ENCODE data around the gene FXYD2. TPM values are rescaled to one million over a fixed set of nuclear protein-coding genes. Genes with fewer than 3 reads are reported as not detected.
"Not testable (repeated sequence)": the region's sequence is repeated elsewhere in the genome, so short reads cannot be mapped to it uniquely, and the experiment has no call there.

The FXYD2 gene
- total RNA-seq, 1 experiment from 2014 or later: 0.39 TPM

DNA sequence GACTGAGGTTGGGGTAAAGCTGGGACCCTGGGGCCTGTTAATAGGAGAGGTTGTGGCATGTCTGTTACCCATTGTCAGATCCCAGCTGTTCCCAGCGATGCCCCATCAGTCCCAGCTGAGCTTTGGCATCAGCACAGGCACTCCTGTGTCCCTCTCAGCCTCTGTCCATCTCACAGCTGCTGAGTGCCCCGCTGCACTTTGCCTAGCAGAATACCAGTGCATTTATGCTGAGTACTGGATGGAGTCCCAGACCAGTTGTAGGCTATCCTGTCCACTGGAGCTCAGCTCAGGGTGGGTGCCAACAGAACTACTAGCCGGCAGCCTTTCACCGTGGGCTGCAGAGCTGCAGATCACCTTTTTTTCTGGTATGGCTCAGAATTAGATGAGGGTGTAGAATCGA lies 42.0 kb upstream of the FXYD2 start:
- BruUV-seq (replicated peaks): no TSS peak
- ATAC-seq (no peak), DNase-seq (ENCODE audit: low read depth, low spot score) (no peak)
- H3K27me3 ChIP-seq (ENCODE audit: control insufficient read depth, insufficient read depth, low read length): peaks cover 6% of the 10 kb centered on the region
- in situ Hi-C loops (cut with HindIII; ENCODE audit: low pct_unique_long_range_greater_than_20kb, low sequenced_read_pairs) (no loop called here), intact Hi-C loops (cut with micrococcal nuclease; ENCODE audit: unreplicated experiment) (no loop called here)
- H3K27ac ChIP-seq (ENCODE audit: low read length): no peak overlapping the region
- TF ChIP-seq TCF7L2 (IDR thresholded peaks at IDR 0.05; ENCODE audit: low read depth, low read length) (no peak), SIN3A (IDR thresholded peaks at IDR 0.05; ENCODE audit: borderline replicate concordance, insufficient read depth, low read depth, low read length) (no peak), POLR2AphosphoS5 (IDR thresholded peaks at IDR 0.05; ENCODE audit: low read depth, low read length) (no peak), CTCF (IDR thresholded peaks at IDR 0.05) (no peak)
- TF ChIP-seq, protein P1, sequence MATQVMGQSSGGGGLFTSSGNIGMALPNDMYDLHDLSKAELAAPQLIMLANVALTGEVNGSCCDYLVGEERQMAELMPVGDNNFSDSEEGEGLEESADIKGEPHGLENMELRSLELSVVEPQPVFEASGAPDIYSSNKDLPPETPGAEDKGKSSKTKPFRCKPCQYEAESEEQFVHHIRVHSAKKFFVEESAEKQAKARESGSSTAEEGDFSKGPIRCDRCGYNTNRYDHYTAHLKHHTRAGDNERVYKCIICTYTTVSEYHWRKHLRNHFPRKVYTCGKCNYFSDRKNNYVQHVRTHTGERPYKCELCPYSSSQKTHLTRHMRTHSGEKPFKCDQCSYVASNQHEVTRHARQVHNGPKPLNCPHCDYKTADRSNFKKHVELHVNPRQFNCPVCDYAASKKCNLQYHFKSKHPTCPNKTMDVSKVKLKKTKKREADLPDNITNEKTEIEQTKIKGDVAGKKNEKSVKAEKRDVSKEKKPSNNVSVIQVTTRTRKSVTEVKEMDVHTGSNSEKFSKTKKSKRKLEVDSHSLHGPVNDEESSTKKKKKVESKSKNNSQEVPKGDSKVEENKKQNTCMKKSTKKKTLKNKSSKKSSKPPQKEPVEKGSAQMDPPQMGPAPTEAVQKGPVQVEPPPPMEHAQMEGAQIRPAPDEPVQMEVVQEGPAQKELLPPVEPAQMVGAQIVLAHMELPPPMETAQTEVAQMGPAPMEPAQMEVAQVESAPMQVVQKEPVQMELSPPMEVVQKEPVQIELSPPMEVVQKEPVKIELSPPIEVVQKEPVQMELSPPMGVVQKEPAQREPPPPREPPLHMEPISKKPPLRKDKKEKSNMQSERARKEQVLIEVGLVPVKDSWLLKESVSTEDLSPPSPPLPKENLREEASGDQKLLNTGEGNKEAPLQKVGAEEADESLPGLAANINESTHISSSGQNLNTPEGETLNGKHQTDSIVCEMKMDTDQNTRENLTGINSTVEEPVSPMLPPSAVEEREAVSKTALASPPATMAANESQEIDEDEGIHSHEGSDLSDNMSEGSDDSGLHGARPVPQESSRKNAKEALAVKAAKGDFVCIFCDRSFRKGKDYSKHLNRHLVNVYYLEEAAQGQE (IDR thresholded peaks at IDR 0.05; ENCODE audit: insufficient read depth in 1 of 2, low read depth in 2 of 2, low read length in 1 of 2): no peak
- ChIA-PET CTCF (no interaction called here), POLR2A (no interaction called here)
- no peaks in the 10 kb centered on the region for H3K4me1 ChIP-seq (ENCODE audit: control insufficient read depth, insufficient read depth, low read length)
- no peak overlapping the region for H3K4me3 ChIP-seq (ENCODE audit: low read depth in 2 of 2, low read length in 2 of 2)
- no peaks in the 10 kb centered on the region for H3K9me3 ChIP-seq (ENCODE audit: control insufficient read depth, insufficient read depth, low read depth, low read length)
- H3K36me3 ChIP-seq (ENCODE audit: control insufficient read depth, insufficient read depth, low read length): no peaks in the 10 kb centered on the region

DNA sequence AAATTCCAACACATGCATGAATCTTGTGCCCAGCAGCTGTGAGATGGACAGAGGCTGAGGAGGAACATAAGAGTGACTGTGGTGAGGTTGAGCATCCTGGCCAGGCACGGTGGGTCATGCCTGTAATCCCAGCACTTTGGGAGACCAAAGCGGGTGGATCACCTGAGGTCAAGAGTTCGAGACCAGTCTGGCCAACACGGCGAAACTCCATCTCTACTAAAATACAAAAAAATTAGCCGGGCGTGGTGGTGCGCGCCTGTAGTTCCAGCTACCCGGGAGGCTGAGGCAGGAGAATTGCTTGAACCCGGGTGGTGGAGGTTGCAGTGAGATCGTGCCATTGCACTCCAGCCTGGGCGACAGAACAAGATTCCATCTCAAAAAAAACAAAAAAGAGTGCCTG lies 41.0 kb upstream of the FXYD2 start:
- H3K27ac ChIP-seq (ENCODE audit: low read length); ATAC-seq; H3K4me3 ChIP-seq (ENCODE audit: low read depth in 2 of 2, low read length in 2 of 2); H3K27me3 ChIP-seq (ENCODE audit: control insufficient read depth, insufficient read depth, low read length); in situ Hi-C loops (cut with HindIII; ENCODE audit: low pct_unique_long_range_greater_than_20kb, low sequenced_read_pairs); H3K9me3 ChIP-seq (ENCODE audit: control insufficient read depth, insufficient read depth, low read depth, low read length); H3K4me1 ChIP-seq (ENCODE audit: control insufficient read depth, insufficient read depth, low read length); BruUV-seq (replicated peaks); H3K36me3 ChIP-seq (ENCODE audit: control insufficient read depth, insufficient read depth, low read length); intact Hi-C loops (cut with micrococcal nuclease; ENCODE audit: unreplicated experiment); DNase-seq (ENCODE audit: low read depth, low spot score); CTCF ChIA-PET: not testable (repeated sequence)
- POLR2A ChIA-PET: interaction anchor here (0.6 kb wide), 1 partner anchor 421 kb away, joined by 4 read pairs; no protein-coding TSS in a partner anchor

GRCh38 chr11:117863383-117863782 lies 38.8 kb upstream of the FXYD2 start:
- no TSS peak for BruUV-seq (replicated peaks)
- POLR2A ChIA-PET: no interaction called here
- Histone ChIP-seq H3K36me3 (ENCODE audit: control insufficient read depth, insufficient read depth, low read length) (no peaks in the 10 kb centered on the region), H3K4me3 (ENCODE audit: low read depth in 2 of 2, low read length in 2 of 2) (no peak overlapping the region), H3K9me3 (ENCODE audit: control insufficient read depth, insufficient read depth, low read depth, low read length) (no peaks in the 10 kb centered on the region), H3K27me3 (ENCODE audit: control insufficient read depth, insufficient read depth, low read length) (0 out of 2 replicates have a peak, but pooled peaks cover under 1% of the 10 kb centered on the region), H3K27ac (ENCODE audit: low read length) (no peak overlapping the region), H3K4me1 (ENCODE audit: control insufficient read depth, insufficient read depth, low read length) (no peaks in the 10 kb centered on the region)
- no peak for DNase-seq (ENCODE audit: low read depth, low spot score)
- no peak for ATAC-seq
- TF ChIP-seq TCF7L2 (IDR thresholded peaks at IDR 0.05; ENCODE audit: low read depth, low read length) (no peak), SIN3A (IDR thresholded peaks at IDR 0.05; ENCODE audit: borderline replicate concordance, insufficient read depth, low read depth, low read length) (no peak), POLR2AphosphoS5 (IDR thresholded peaks at IDR 0.05; ENCODE audit: low read depth, low read length) (no peak), CTCF (IDR thresholded peaks at IDR 0.05) (no peak)
- TF ChIP-seq, protein P1 (IDR thresholded peaks at IDR 0.05; ENCODE audit: insufficient read depth in 1 of 2, low read depth in 2 of 2, low read length in 1 of 2): no peak
- in situ Hi-C loops (cut with HindIII; ENCODE audit: low pct_unique_long_range_greater_than_20kb, low sequenced_read_pairs) (no loop called here), intact Hi-C loops (cut with micrococcal nuclease; ENCODE audit: unreplicated experiment) (no loop called here)
- CTCF ChIA-PET: no interaction called here
